ENCODE measurements around the gene RNU6-9. TPM values are rescaled to one million over a fixed set of nuclear protein-coding genes. Genes with fewer than 3 reads are reported as not detected.
"Not testable (repeated sequence)": the region's sequence is repeated elsewhere in the genome, so short reads cannot be mapped to it uniquely, and the experiment has no call there.

Gene RNU6-9
- total RNA-seq, 1 experiment from 2014 or later = not detected

DNA sequence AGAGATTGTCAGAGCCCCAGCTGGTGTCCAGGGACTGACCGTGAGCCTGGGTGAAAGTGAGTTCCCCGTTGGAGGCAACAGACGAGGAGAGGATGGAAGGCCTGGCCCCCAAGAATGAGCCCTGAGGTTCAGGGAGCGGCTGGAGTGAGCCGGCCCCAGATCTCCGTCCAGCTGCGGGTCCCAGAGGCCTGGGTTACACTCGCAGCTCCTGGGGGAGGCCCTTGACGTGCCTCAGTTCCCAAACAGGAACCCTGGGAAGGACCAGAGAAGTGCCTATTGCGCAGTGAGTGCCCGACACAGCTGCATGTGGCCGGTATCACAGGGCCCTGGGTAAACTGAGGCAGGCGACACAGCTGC, 42.3 kb upstream of the RNU6-9 start (continued):
- TF ChIP-seq IRF2 (CRISPR knock-in tag; IDR thresholded peaks at IDR 0.05; ENCODE audit: borderline replicate concordance, low read depth) (no peak), PRRX2 (CRISPR knock-in tag; IDR thresholded peaks at IDR 0.05) (no peak), GABPB1 (CRISPR knock-in tag; IDR thresholded peaks at IDR 0.05) (no peak)

DNA sequence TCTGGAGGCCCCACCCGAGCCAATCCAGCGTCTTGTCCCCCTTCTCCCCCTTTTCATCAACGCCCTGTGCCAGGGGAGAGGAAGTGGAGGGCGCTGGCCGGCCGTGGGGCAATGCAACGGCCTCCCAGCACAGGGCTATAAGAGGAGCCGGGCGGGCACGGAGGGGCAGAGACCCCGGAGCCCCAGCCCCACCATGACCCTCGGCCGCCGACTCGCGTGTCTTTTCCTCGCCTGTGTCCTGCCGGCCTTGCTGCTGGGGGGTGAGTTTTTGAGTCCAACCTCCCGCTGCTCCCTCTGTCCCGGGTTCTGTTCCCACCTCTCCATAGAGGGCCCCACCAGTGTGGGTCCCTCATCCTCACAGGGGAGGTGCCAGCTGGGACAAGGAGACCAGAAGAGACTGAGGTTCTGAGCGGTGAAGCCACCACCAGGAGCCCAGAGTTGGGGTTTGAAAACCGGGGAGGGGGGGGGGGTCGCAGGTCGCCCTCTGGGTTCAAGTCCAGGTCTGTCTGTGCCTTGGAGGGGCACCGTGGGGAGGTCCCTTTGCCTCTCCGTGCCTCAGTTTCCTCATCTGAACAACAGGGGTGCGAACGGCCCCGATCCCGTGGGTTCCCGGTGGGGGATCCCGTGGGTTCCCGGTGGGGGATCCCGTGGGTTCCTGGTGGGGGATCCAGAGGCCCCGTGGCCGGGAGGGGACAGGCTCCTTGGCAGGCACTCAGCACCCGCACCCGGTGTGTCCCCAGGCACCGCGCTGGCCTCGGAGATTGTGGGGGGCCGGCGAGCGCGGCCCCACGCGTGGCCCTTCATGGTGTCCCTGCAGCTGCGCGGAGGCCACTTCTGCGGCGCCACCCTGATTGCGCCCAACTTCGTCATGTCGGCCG, 40.9 kb upstream of the RNU6-9 start, which contains the start of gene ELANE:
ELANE (plus strand) TSS at position 168 of the 878 bp plus-strand sequence; CDS start at position 194, 26 bp downstream.
- H3K36me3 Mint-ChIP-seq = no peaks in the 10 kb centered on the region
- CTCF ChIA-PET = no interaction called here

GRCh38 chr19:853014-853585, 40.2 kb upstream of the RNU6-9 start:
- H3K4me3 Mint-ChIP-seq = no peak overlapping the region

More for the DNA sequence above, 40.9 kb upstream of the RNU6-9 start, which contains the start of gene ELANE:
- peaks cover under 1% of the 10 kb centered on the region; the same call in 1 of the 2 replicates for H3K27me3 Mint-ChIP-seq (ENCODE audit: low read depth)
- H3K4me3 Mint-ChIP-seq = no peak within 1 kb of the TSS
- H3K27ac Mint-ChIP-seq = no peak within 1 kb of the TSS
- H3K9me3 Mint-ChIP-seq = no peaks in the 10 kb centered on the region
- peak; percentile 10 for DNase-seq (ENCODE audit: low spot score)
- POLR2A ChIA-PET = no interaction called here
- H3K4me1 Mint-ChIP-seq = no peaks in the 10 kb centered on the region
- no peak for ATAC-seq
- no peak for TF ChIP-seq NFYB (CRISPR knock-in tag; conservative IDR thresholded peaks at IDR 0.05; ENCODE audit: low read depth)
- no peak for TF ChIP-seq CREM (CRISPR knock-in tag; IDR thresholded peaks at IDR 0.05)
- no peak for TF ChIP-seq EMX1 (CRISPR knock-in tag; IDR thresholded peaks at IDR 0.05)
- no peak for TF ChIP-seq JAZF1 (CRISPR knock-in tag; IDR thresholded peaks at IDR 0.05)
- TF ChIP-seq ATF1 (CRISPR knock-in tag; IDR thresholded peaks at IDR 0.05) = no peak
- no peak for TF ChIP-seq FOXJ3 (CRISPR knock-in tag; IDR thresholded peaks at IDR 0.05; ENCODE audit: borderline replicate concordance)
- TF ChIP-seq ZNF138 (CRISPR knock-in tag; conservative IDR thresholded peaks at IDR 0.05) = no peak

DNA sequence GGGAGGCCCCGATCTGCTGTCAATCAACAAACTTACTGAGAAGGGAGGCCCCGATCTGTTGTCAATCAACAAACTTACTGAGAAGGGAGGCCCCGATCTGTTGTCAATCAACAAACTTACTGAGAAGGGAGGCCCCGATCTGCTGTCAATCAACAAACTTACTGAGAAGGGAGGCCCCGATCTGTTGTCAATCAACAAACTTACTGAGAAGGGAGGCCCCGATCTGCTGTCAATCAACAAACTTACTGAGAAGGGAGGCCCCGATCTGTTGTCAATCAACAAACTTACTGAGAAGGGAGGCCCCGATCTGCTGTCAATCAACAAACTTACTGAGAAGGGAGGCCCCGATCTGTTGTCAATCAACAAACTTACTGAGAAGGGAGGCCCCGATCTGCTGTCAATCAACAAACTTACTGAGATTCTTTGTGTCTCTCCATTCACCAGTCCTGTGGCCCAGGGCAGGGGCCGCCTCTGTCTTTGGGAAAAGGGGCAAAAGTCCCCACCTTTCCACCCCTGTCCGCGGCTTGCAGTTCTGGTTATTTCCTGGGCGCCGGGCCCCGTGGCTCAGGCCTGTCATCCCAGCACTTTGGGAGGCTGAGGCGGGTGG, 39.6 kb upstream of the RNU6-9 start:
- POLR2A ChIA-PET; H3K36me3 Mint-ChIP-seq; DNase-seq (ENCODE audit: low spot score); H3K4me1 Mint-ChIP-seq; H3K4me3 Mint-ChIP-seq; ATAC-seq; H3K9me3 Mint-ChIP-seq; H3K27ac Mint-ChIP-seq: not testable (repeated sequence)
- H3K27me3 Mint-ChIP-seq (ENCODE audit: low read depth) = peaks cover 14% of the 10 kb centered on the region
- CTCF ChIA-PET = interaction anchor here (3.0 kb wide), 1 partner anchor 65 kb away, joined by 13 read pairs; no protein-coding TSS in a partner anchor

More at GRCh38 chr19:853014-853585, 40.2 kb upstream of the RNU6-9 start:
- Mint-ChIP-seq H3K36me3 (no peaks in the 10 kb centered on the region), H3K9me3 (no peaks in the 10 kb centered on the region), H3K27ac (no peak overlapping the region), H3K4me1 (no peaks in the 10 kb centered on the region), H3K27me3 (ENCODE audit: low read depth) (peaks cover 7% of the 10 kb centered on the region)
- ChIA-PET CTCF (no interaction called here), POLR2A (no interaction called here)
- no peak for ATAC-seq
- DNase-seq (ENCODE audit: low spot score) = peak; percentile 13
- TF ChIP-seq, protein P1, sequence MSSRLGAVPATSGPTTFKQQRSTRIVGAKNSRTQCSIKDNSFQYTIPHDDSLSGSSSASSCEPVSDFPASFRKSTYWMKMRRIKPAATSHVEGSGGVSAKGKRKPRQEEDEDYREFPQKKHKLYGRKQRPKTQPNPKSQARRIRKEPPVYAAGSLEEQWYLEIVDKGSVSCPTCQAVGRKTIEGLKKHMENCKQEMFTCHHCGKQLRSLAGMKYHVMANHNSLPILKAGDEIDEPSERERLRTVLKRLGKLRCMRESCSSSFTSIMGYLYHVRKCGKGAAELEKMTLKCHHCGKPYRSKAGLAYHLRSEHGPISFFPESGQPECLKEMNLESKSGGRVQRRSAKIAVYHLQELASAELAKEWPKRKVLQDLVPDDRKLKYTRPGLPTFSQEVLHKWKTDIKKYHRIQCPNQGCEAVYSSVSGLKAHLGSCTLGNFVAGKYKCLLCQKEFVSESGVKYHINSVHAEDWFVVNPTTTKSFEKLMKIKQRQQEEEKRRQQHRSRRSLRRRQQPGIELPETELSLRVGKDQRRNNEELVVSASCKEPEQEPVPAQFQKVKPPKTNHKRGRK (CRISPR knock-in tag; IDR thresholded peaks at IDR 0.05; ENCODE audit: borderline replicate concordance) = no peak
- TF ChIP-seq ZNF416 (CRISPR knock-in tag; IDR thresholded peaks at IDR 0.05) = no peak

GRCh38 chr19:854549-854948, 38.7 kb upstream of the RNU6-9 start:
- no peak for DNase-seq (ENCODE audit: low spot score)
- Mint-ChIP-seq H3K27ac (no peak overlapping the region), H3K4me3 (no peak overlapping the region), H3K27me3 (ENCODE audit: low read depth) (peaks cover 20% of the 10 kb centered on the region), H3K4me1 (no peaks in the 10 kb centered on the region), H3K36me3 (no peaks in the 10 kb centered on the region), H3K9me3 (no peaks in the 10 kb centered on the region)
- ATAC-seq = no peak
- POLR2A ChIA-PET = interaction anchor here (0.7 kb wide), 1 partner anchor 1645 kb away, joined by 5 read pairs; no protein-coding TSS in a partner anchor
- CTCF ChIA-PET = interaction anchor here (3.0 kb wide), 1 partner anchor 65 kb away, joined by 13 read pairs; no protein-coding TSS in a partner anchor
- peak; percentile 97 for TF ChIP-seq HMGA2 (CRISPR knock-in tag; IDR thresholded peaks at IDR 0.05)
- no peak for TF ChIP-seq SOX15 (CRISPR knock-in tag; IDR thresholded peaks at IDR 0.05)

All from WTC11 (cell line).